Gastrocnemius medialis (tissue), 4 donors: ENCODE results near the gene OR52H1. TPM values are rescaled to one million over a fixed set of nuclear protein-coding genes. Genes with fewer than 3 reads are reported as not detected.

Experiments used
- ATAC-seq, 2 donors: fragments of 150-250 bp; one replicate each; pipeline ENCODE4 v1.9.1; 2016
- DNase-seq, 2 donors: peaks; one replicate each; pipeline ENCODE4 v3.0.0-alpha.2; 2019
- H3K27ac ChIP-seq, 4 donors: fragments of 200-600 bp; sonication (generic); 1 replicate in 1 of 4; 2 replicates in 3 of 4; pipeline ENCODE4 v1.5.1; 2016 to 2018; ENCODE audit warnings: mild to moderate bottlenecking in 2 of 4, moderate library complexity in 1 of 4
- H3K27me3 ChIP-seq, 3 donors: fragments of 200-600 bp; sonication (generic) in 2 of 3; 1 replicate in 1 of 3; 2 replicates in 2 of 3; pipeline versions ENCODE4 v1.5.1 to v1.6.0; 2016 to 2019; ENCODE audit warnings: mild to moderate bottlenecking in 1 of 3, moderate library complexity in 1 of 3
- H3K36me3 ChIP-seq, 2 donors: fragments of 200-600 bp; sonication (generic) in 1 of 2; one replicate each; pipeline ENCODE4 v1.5.1; 2017 to 2018
- H3K4me1 ChIP-seq, 2 donors: fragments of 200-600 bp; sonication (generic) in 1 of 2; one replicate each; pipeline ENCODE4 v1.5.1; 2016 to 2017; ENCODE audit warnings: mild to moderate bottlenecking in 2 of 2
- H3K4me3 ChIP-seq, 4 donors: fragments of 200-600 bp; sonication (generic) in 3 of 4; 1 replicate in 1 of 4; 2 replicates in 3 of 4; pipeline ENCODE4 v1.5.1; 2016 to 2019; ENCODE audit warnings: mild to moderate bottlenecking in 2 of 4
- H3K9me3 ChIP-seq, 3 donors: fragments of 200-600 bp; sonication (generic) in 2 of 3; 1 replicate in 1 of 3; 2 replicates in 2 of 3; pipeline ENCODE4 v1.5.1; 2016 to 2019
- POLR2A ChIP-seq, 2 donors: fragments of 450-650 bp; IDR thresholded peaks; one replicate each; pipeline ENCODE4 v1.6.1; 2017; ENCODE audit warnings: antibody characterized with exemption in 2 of 2, mild to moderate bottlenecking in 2 of 2, moderate library complexity in 2 of 2
- in situ Hi-C, 4 donors: fragments of 200-750 bp; cut with MboI; loops; one replicate each; pipeline versions ENCODE4 v1.15.0 to v1.8.0; 2017; ENCODE audit warnings: low sequenced_read_pairs in 4 of 4
- intact Hi-C: fragments of 100-400 bp; cut with DNase I; formaldehyde crosslinking; loops from one replicate; pipeline ENCODE4 v1.15.1; 2023; ENCODE audit warnings: low total_unique reads
- total RNA-seq, 4 donors: library from RNA; depleted of rRNA; stranded (reverse); fragments of >200 nt; gene quantifications; one replicate each; pipeline versions ENCODE4 v1.1.0 to v1.2.3, GENCODE V29; 2016
- TF ChIP-seq, protein P1 (sequence below), 5 experiments: fragments of 450-650 bp in 3 of 5; fragments of 200-600 bp in 2 of 5; sonication (generic) in 2 of 5; IDR thresholded peaks in 4 of 5; conservative IDR thresholded peaks in 1 of 5; 1 replicate in 4 of 5; 2 replicates in 1 of 5; pipeline ENCODE4 v1.5.1; 2016 to 2019; ENCODE audit warnings: antibody characterized with exemption in 5 of 5, mild to moderate bottlenecking in 3 of 5, moderate library complexity in 3 of 5

OR52H1 gene
- total RNA-seq, 4 donors from 2014 or later: not detected

DNA sequence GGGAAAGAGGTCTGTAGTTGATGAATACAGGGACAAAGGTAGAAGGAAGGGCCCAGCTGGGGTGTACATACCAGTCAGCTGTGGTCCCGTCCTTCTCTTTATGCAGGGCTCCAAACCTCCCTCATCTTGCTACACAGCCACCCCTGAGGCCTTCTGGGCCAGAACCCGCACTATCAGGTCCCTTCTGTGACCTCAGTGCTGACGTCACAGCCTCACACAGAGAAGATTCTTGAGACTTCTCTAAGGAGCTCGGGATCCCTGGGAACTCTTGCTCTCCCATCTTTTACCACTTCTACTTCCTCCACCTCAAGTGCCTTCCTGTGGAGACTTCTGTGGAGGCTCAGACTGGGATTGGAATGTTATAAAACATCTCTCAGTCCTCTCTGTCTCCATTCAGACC is 38.5 kb downstream of the OR52H1 start, which contains the start of gene UBQLN3:
Gene UBQLN3, minus strand, starts transcription at position 155 of the 400 bp plus-strand sequence. CDS start 399 bp downstream, outside the sequence.
- no peak within 1 kb of the TSS for H3K27ac ChIP-seq
- DNase-seq (no peak), ATAC-seq (no peak)
- no peaks in the 10 kb centered on the region for H3K9me3 ChIP-seq
- in situ Hi-C loops (no loop called here), intact Hi-C loops (no loop called here)
- H3K36me3 ChIP-seq: no peaks in the 10 kb centered on the region
- TF ChIP-seq, protein P1, sequence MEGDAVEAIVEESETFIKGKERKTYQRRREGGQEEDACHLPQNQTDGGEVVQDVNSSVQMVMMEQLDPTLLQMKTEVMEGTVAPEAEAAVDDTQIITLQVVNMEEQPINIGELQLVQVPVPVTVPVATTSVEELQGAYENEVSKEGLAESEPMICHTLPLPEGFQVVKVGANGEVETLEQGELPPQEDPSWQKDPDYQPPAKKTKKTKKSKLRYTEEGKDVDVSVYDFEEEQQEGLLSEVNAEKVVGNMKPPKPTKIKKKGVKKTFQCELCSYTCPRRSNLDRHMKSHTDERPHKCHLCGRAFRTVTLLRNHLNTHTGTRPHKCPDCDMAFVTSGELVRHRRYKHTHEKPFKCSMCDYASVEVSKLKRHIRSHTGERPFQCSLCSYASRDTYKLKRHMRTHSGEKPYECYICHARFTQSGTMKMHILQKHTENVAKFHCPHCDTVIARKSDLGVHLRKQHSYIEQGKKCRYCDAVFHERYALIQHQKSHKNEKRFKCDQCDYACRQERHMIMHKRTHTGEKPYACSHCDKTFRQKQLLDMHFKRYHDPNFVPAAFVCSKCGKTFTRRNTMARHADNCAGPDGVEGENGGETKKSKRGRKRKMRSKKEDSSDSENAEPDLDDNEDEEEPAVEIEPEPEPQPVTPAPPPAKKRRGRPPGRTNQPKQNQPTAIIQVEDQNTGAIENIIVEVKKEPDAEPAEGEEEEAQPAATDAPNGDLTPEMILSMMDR (IDR thresholded peaks at IDR 0.05 in 4 of 5, conservative IDR thresholded peaks at IDR 0.05 in 1 of 5): no peak
- no peak for TF ChIP-seq POLR2A (IDR thresholded peaks at IDR 0.05)
- H3K27me3 ChIP-seq: no peaks in the 10 kb centered on the region
- H3K4me1 ChIP-seq: no peaks in the 10 kb centered on the region
- no peak within 1 kb of the TSS for H3K4me3 ChIP-seq

GRCh38 chr11:5508605-5509004 is 39.7 kb downstream of the OR52H1 start:
- Histone ChIP-seq H3K9me3 (no peaks in the 10 kb centered on the region), H3K4me3 (no peak overlapping the region), H3K27me3 (no peaks in the 10 kb centered on the region), H3K27ac (no peak overlapping the region), H3K4me1 (no peaks in the 10 kb centered on the region), H3K36me3 (no peaks in the 10 kb centered on the region)
- DNase-seq (no peak), ATAC-seq (no peak)
- in situ Hi-C loops: no loop called here
- TF ChIP-seq POLR2A (IDR thresholded peaks at IDR 0.05): no peak
- TF ChIP-seq, protein P1 (IDR thresholded peaks at IDR 0.05 in 4 of 5, conservative IDR thresholded peaks at IDR 0.05 in 1 of 5): no peak
- intact Hi-C loops: no loop called here

DNA sequence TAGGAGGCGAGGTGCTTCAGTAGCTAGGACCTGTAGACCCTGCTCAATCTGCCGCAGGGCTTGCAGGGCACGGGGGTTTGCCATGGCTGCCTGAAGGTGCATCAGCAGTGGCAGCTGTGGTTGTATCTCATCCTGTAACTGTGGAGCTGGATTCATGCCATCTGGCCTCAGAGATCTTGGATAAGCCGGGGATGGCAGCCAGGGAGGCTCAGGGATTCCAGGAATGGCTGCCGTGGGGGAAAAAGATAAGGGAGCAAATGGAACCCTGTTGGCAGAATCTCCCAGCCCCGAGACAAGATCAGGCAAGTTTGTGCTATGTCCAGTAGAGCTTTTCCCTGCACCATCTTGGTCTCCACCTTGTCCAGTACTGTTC is 40.4 kb downstream of the OR52H1 start:
- H3K9me3 ChIP-seq: no peaks in the 10 kb centered on the region
- intact Hi-C loops (no loop called here), in situ Hi-C loops (no loop called here)
- H3K27ac ChIP-seq: no peak overlapping the region
- ATAC-seq (no peak), DNase-seq (no peak)
- no peaks in the 10 kb centered on the region for H3K27me3 ChIP-seq
- no peaks in the 10 kb centered on the region for H3K4me1 ChIP-seq
- H3K4me3 ChIP-seq: no peak overlapping the region
- TF ChIP-seq, protein P1 (IDR thresholded peaks at IDR 0.05 in 4 of 5, conservative IDR thresholded peaks at IDR 0.05 in 1 of 5): no peak
- no peak for TF ChIP-seq POLR2A (IDR thresholded peaks at IDR 0.05)
- no peaks in the 10 kb centered on the region for H3K36me3 ChIP-seq

DNA sequence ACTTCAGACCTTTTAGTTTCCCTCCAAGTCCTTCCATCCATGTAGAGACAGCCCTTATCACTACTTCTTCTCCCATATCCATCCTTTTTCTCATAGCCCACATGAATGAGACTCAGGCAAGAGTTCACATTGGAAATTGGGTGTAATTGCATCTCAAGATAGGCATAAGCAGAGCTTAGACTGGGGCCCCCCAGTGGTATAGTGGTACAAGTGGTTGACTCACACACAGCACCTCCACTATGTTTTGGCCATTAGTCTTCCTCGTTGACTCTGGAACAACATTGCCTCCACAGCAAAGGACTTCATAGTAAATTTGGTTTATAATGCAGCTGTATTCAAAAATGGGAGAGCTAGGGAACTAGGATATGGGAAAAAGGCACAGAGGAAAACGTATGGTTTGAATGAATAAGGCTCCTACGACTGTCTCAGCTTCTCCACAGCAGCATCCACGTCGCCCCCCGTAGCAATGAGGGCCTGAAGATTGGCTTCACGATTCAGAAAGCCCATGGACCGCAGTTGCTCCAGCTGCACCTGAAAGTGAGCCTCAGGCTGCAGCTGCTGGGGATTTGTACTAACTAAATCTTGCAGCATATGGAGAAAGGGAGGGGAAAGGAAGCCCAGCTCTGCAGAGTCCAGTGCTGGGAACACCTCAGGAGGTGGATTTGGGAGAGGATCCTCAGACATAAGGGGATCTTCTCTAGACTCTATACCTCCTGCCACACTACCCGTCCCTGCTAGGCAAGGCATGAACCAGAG is 41.0 kb downstream of the OR52H1 start:
- in situ Hi-C loops (no loop called here), intact Hi-C loops (no loop called here)
- DNase-seq (no peak), ATAC-seq (no peak)
- Histone ChIP-seq H3K27me3 (no peaks in the 10 kb centered on the region), H3K36me3 (no peaks in the 10 kb centered on the region), H3K9me3 (no peaks in the 10 kb centered on the region), H3K4me1 (no peaks in the 10 kb centered on the region), H3K27ac (no peak overlapping the region), H3K4me3 (no peak overlapping the region)
- TF ChIP-seq, protein P1 (IDR thresholded peaks at IDR 0.05 in 4 of 5, conservative IDR thresholded peaks at IDR 0.05 in 1 of 5): no peak
- TF ChIP-seq POLR2A (IDR thresholded peaks at IDR 0.05): no peak
